K562 (cell line): Measurements from ENCODE around the gene TEKT2. TPM values are rescaled to one million over a fixed set of nuclear protein-coding genes. Genes with fewer than 3 reads are reported as not detected.
A peak's percentile ranks its signal among the peaks of the same experiment; 100 is the strongest.

ENCODE experiments used
- ATAC-seq: fragments of 200-7000 bp; cut with Tn5 transposase; 3 replicates; pipeline ENCODE4 v1.9.1; 2020; ENCODE audit warnings: moderate library complexity
- BruUV-seq: library from RNA; stranded (reverse); fragments of 400-500 nt; replicated peaks from 2 replicates; lab custom pipeline; 2021; lab: Mats Ljungman, UMichigan
- CTCF ChIA-PET: fragments of 300-600 bp; formaldehyde crosslinking; extraction: SDS; loops from one replicate; lab custom pipeline; 2021; ENCODE audit warnings: low intra/inter-chr PET ratio; lab: Yijun Ruan, JAX
- POLR2A ChIA-PET: fragments of 300-600, 350-650 bp; sonication (Branson Sonifier 250); formaldehyde crosslinking; extraction: SDS; loops from one replicate; lab custom pipeline; 2021; ENCODE audit warnings: antibody characterized with exemption, inconsistent platforms; lab: Yijun Ruan, JAX
- DNase-seq, 4 experiments: peaks; one replicate each; pipeline versions ENCODE4 v3.0.0 to v3.0.0-alpha.2; 2011 to 2018; ENCODE audit warnings: low spot score in 3 of 4, mixed read lengths in 3 of 4; ENCODE audit errors: extremely low read depth in 1 of 4
- FAIRE-seq: peaks from 2 replicates; lab custom pipeline; 2011; peaks lifted over from hg19 to GRCh38; lab: Jason Lieb, UNC
- H2AFZ ChIP-seq: 2 replicates; pipeline ENCODE4 v1.6.0; 2011; ENCODE audit warnings: low read depth, low read length, control low read depth, inconsistent platforms
- H3K27ac ChIP-seq: fragments of 200-600 bp; 3 replicates; pipeline ENCODE4 v1.8.0; 2011; ENCODE audit warnings: low read depth, mild to moderate bottlenecking, control low read depth, inconsistent platforms, low read length, moderate library complexity, mixed read lengths; ENCODE audit errors: extremely low read depth
- H3K27me3 ChIP-seq, 2 experiments: fragments of 300-600 bp in 1 of 2; 2 replicates in 1 of 2; 3 replicates in 1 of 2; pipeline versions ENCODE4 v1.6.0 to v1.8.0; 2011; ENCODE audit warnings: inconsistent platforms in 2 of 2, low read length in 2 of 2, mild to moderate bottlenecking in 1 of 2, mixed read lengths in 1 of 2, moderate library complexity in 1 of 2; ENCODE audit not compliant: control insufficient read depth in 2 of 2, insufficient read depth in 2 of 2
- H3K36me3 ChIP-seq: fragments of 300-600 bp; 3 replicates; pipeline ENCODE4 v1.8.0; 2011; ENCODE audit warnings: mild to moderate bottlenecking, low read length, inconsistent platforms; ENCODE audit not compliant: control insufficient read depth, insufficient read depth
- H3K4me1 ChIP-seq, 2 experiments: fragments of 200-600 bp in 1 of 2; replicated peaks in 1 of 2; 2 replicates in 1 of 2; 3 replicates in 1 of 2; pipeline versions ENCODE4 v1.5.1 to v1.8.0; 2011; ENCODE audit warnings: inconsistent platforms in 2 of 2, low read length in 2 of 2, mild to moderate bottlenecking in 1 of 2, mixed read lengths in 1 of 2, moderate library complexity in 1 of 2; ENCODE audit not compliant: control insufficient read depth in 2 of 2, insufficient read depth in 2 of 2
- H3K4me2 ChIP-seq: 2 replicates; pipeline ENCODE4 v1.6.1; 2011; ENCODE audit warnings: low read length, control low read depth, inconsistent platforms, mixed read lengths; ENCODE audit not compliant: insufficient read depth
- H3K4me3 ChIP-seq: fragments of 200-600 bp; sonication (generic), shearing (Covaris generic); 2 replicates; pipeline ENCODE4 v1.5.1; 2016; ENCODE audit warnings: control low read depth, inconsistent platforms
- H3K79me2 ChIP-seq: fragments of 200-600 bp; 3 replicates; pipeline ENCODE4 v1.8.0; 2011; ENCODE audit warnings: low read length, inconsistent platforms; ENCODE audit not compliant: control insufficient read depth, insufficient read depth
- H3K9ac ChIP-seq, 2 experiments: 2 replicates each; pipeline versions ENCODE4 v1.6.0 to v1.6.1; 2011; ENCODE audit warnings: low read depth in 2 of 2, low read length in 2 of 2, control low read depth in 1 of 2, inconsistent platforms in 1 of 2, mild to moderate bottlenecking in 1 of 2, mixed read lengths in 1 of 2; ENCODE audit not compliant: insufficient read depth in 1 of 2
- H3K9me1 ChIP-seq: one replicate; pipeline ENCODE4 v1.6.0; 2011; ENCODE audit warnings: inconsistent platforms, mild to moderate bottlenecking, low read length, moderate library complexity; ENCODE audit not compliant: control insufficient read depth, insufficient read depth
- H3K9me3 ChIP-seq: replicated peaks from 2 replicates; pipeline ENCODE4 v1.5.1; 2011; ENCODE audit warnings: low read depth, low read length, inconsistent platforms; ENCODE audit not compliant: control insufficient read depth, insufficient read depth
- H4K20me1 ChIP-seq: replicated peaks from 2 replicates; pipeline ENCODE4 v1.6.1; 2011; ENCODE audit warnings: low read length, inconsistent platforms, mixed read lengths; ENCODE audit not compliant: control insufficient read depth, insufficient read depth
- ATF7 ChIP-seq: fragments of 450-650 bp; IDR thresholded peaks from 2 replicates; pipeline ENCODE4 v1.7.1; 2014; ENCODE audit warnings: mild to moderate bottlenecking, moderate library complexity
- CBFA2T3 ChIP-seq: fragments of 450-650 bp; IDR thresholded peaks from 2 replicates; pipeline ENCODE4 v1.6.1; 2017
- PRDM10 ChIP-seq: fragments of 450-650 bp; IDR thresholded peaks from 2 replicates; pipeline ENCODE4 v1.6.1; 2018; ENCODE audit not compliant: partially characterized antibody
- TRIM28 ChIP-seq: fragments of 450-650 bp; IDR thresholded peaks from 2 replicates; pipeline ENCODE4 v1.6.1; 2017
- ZKSCAN3 ChIP-seq: fragments of 250-450 bp; sonication (Bioruptor Pico); IDR thresholded peaks from 2 replicates; pipeline ENCODE4 v1.4.0; 2020
- ZNF696 ChIP-seq: fragments of 250-450 bp; sonication (Bioruptor Pico); conservative IDR thresholded peaks from 2 replicates; pipeline ENCODE4 v1.4.0; 2020; ENCODE audit warnings: mild to moderate bottlenecking, moderate library complexity
- WGBS: fragments of 100-300 bp; shearing (Covaris generic); methylation state at CpG from one replicate; pipeline ENCODE4 v1.1.6; 2016; ENCODE audit warnings: low coverage, mixed read lengths; ENCODE audit not compliant: insufficient coverage; ENCODE audit errors: missing lambda C conversion rate; 5-methylcytosine and 5-hydroxymethylcytosine counted together
- in situ Hi-C: fragments of 300-500 bp; cut with MboI; formaldehyde crosslinking; loops from 4 replicates; pipeline ENCODE4 v1.15.0; 2018; ENCODE audit warnings: inconsistent platforms, mixed read lengths
- intact Hi-C: fragments of 100-400 bp; cut with micrococcal nuclease; formaldehyde crosslinking; loops from 2 replicates; pipeline ENCODE4 v1.14.2; 2022
- polyA plus RNA-seq, 8 experiments: library from polyadenylated mRNA; depleted of rRNA in 4 of 8; stranded (reverse) in 5 of 8; unstranded in 3 of 8; fragments of >200 nt; fragmentation: Nextera tagmentation in 2 of 8; fragmentation: Illumina TruSeq in 1 of 8; extraction: Ambion mirVana in 2 of 8; extraction: Trizol in 1 of 8; gene quantifications; 2 replicates each; pipeline versions ENCODE4 v1.2.1 to v1.2.3, GENCODE V29; 2011 to 2014; ENCODE audit warnings: inconsistent platforms in 1 of 8, missing spikeins in 1 of 8
- total RNA-seq, 7 experiments: library from RNA; depleted of rRNA in 6 of 7; stranded (reverse); fragments of >200 nt in 6 of 7; fragmentation: Illumina TruSeq in 2 of 7; extraction: Trizol in 2 of 7; gene quantifications; 2 replicates each; pipeline versions ENCODE4 v1.2.1 to v1.2.3, GENCODE V29; 2011 to 2021; ENCODE audit warnings: low replicate concordance in 1 of 7
- TF ChIP-seq, protein P1 (sequence below): fragments of 450-650 bp; IDR thresholded peaks from 2 replicates; pipeline ENCODE4 v1.6.1; 2016; ENCODE audit warnings: borderline replicate concordance

The TEKT2 gene
- total and polyA plus RNA-seq, 9 of the 15 experiments (the other 6 are each of a cell fraction or from before 2014, with no cell fraction given): 0.06 to 0.94 (median 0.30) TPM; not detected in 1

GRCh38 chr1:36070349-36070748, 13.5 kb upstream of the TEKT2 start:
- Histone ChIP-seq H3K9me3 (no peaks in the 10 kb centered on the region), H3K36me3 (no peaks in the 10 kb centered on the region), H4K20me1 (no peaks in the 10 kb centered on the region), H3K9me1 (no peaks in the 10 kb centered on the region), H3K4me1 (no peaks in the 10 kb centered on the region), H3K27me3 (no peaks in the 10 kb centered on the region), H3K4me3 (no peak overlapping the region), H3K4me2 (no peak overlapping the region), H2AFZ (no peak overlapping the region), H3K27ac (no peak overlapping the region), H3K9ac (no peak overlapping the region), H3K79me2 (no peaks in the 10 kb centered on the region)
- DNase-seq (no peak), ATAC-seq (no peak), FAIRE-seq (no peak)
- no peak for TF ChIP-seq CBFA2T3
- TF ChIP-seq TRIM28: no peak
- TF ChIP-seq PRDM10: peak; percentile 96
- TF ChIP-seq ZKSCAN3 (CRISPR knock-in tag): no peak
- TF ChIP-seq, protein P1, sequence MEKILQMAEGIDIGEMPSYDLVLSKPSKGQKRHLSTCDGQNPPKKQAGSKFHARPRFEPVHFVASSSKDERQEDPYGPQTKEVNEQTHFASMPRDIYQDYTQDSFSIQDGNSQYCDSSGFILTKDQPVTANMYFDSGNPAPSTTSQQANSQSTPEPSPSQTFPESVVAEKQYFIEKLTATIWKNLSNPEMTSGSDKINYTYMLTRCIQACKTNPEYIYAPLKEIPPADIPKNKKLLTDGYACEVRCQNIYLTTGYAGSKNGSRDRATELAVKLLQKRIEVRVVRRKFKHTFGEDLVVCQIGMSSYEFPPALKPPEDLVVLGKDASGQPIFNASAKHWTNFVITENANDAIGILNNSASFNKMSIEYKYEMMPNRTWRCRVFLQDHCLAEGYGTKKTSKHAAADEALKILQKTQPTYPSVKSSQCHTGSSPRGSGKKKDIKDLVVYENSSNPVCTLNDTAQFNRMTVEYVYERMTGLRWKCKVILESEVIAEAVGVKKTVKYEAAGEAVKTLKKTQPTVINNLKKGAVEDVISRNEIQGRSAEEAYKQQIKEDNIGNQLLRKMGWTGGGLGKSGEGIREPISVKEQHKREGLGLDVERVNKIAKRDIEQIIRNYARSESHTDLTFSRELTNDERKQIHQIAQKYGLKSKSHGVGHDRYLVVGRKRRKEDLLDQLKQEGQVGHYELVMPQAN: no peak
- 0 out of 2 replicates have a peak, but pooled peaks have one; percentile 47 for TF ChIP-seq ATF7
- no peak for TF ChIP-seq ZNF696 (CRISPR knock-in tag)
- in situ Hi-C loops: no loop called here
- CTCF ChIA-PET: no interaction called here
- 62% methylated on average over 2 of the region's 2 CpGs for WGBS
- POLR2A ChIA-PET: interaction anchor here (0.6 kb wide), 2 partner anchors 27 to 1599 kb away, joined by 3 to 4 read pairs; no protein-coding TSS in a partner anchor
- BruUV-seq: no TSS peak
- intact Hi-C loops: no loop called here
